Neural crest cell (in vitro differentiated cells): ENCODE results near the gene MGST3. TPM values are rescaled to one million over a fixed set of nuclear protein-coding genes. Genes with fewer than 3 reads are reported as not detected.

Source experiments
- total RNA-seq: library from RNA; stranded (reverse); gene quantifications from 2 replicates; pipeline ENCODE4 v1.2.1, GENCODE V29; 2021

The MGST3 gene
- total RNA-seq, 1 donor from 2014 or later = 94.2 TPM

Other genes with a start within 250 kb of the MGST3 start
- gene RXRG, start 186.1 kb upstream of the MGST3 start, total RNA-seq = 6.7 and 6.8 TPM in 2 replicates
- not detected in 2 replicates for gene LRRC52, start 87.2 kb upstream of the MGST3 start, total RNA-seq
- gene ALDH9A1, start 67.3 kb downstream of the MGST3 start, total RNA-seq = 43.3 and 45.7 TPM in 2 replicates
- 85.4 and 95.1 TPM in 2 replicates for gene TMCO1, start 137.6 kb downstream of the MGST3 start, total RNA-seq
- gene UCK2, start 196.4 kb downstream of the MGST3 start, total RNA-seq = 64.6 and 66.7 TPM in 2 replicates